Stimulated activated CD8-positive, alpha-beta memory T cell treated with anti-CD3 and anti-CD28 coated beads, Interleukin-7, amount 100 ng/mL, for 1 hour (primary cell): ENCODE results near the gene KCTD2.

Experiments used
- DNase-seq, 2 donors: peaks; one replicate each; pipeline ENCODE4 v3.0.0-alpha.2; 2020; ENCODE audit warnings: low read depth in 2 of 2

KCTD2 gene

GRCh38 chr17:75077072-75077495, 30.1 kb downstream of the KCTD2 start:
- DNase-seq, result no peak

DNA sequence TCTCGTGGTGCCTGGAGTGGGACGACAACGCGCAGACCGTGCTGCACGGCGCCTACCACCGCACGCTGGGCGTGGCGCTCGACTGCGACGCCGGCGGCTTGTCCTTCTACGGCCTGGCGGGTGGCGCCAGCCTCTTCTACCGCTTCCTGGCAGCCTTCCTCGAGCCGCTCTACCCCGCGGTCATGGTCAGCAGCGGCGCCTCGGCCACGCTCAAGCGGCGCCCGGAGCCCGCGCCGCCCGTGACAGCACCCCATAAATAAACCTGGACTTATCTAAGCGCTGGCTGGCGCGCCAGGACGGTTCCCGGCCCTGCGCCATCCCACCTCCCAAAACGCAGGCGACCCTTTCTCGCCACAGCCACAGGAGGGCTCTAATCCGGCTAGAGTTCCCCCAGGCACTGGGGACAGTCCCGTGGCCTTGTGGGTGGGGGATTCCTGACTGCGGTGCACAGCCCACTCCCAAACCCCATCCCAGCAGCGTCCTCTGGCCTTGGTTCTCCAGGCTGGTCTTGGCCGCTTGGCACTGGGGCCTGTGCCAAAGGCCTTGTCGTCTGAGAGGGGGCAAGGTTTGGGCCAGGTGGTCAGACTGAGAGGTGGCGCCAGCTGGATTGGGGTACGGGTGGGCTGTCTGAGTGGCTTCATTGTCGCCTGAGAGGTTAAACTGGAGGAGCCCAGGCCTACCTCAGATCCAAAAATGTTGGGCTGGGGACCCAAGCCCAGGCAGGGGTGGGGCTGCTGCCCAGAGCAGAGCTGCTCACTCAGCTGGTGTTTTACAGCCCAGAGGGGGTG, 30.7 kb downstream of the KCTD2 start:
- peak in 1 of 2 donors; percentile 8 for DNase-seq

GRCh38 chr17:75078284-75079022, 31.4 kb downstream of the KCTD2 start:
- no peak for DNase-seq

DNA sequence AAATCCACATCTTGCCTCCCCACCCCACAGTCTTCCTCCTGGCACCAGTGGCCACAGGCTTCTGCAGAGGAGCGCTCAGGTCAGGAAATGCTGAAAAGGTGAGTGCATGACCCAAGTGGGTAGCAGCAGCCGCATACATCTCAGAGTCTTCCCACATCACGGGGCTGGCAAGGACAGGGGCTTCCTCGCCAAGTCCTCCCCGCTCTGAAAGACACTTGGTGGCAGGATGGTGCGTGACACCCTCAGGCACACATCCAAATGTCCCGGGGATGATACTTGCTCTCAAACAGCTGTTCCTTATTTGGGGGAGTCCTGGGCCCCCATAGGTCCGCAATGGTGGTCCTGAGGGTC, 32.0 kb downstream of the KCTD2 start:
- DNase-seq, result no peak

DNA sequence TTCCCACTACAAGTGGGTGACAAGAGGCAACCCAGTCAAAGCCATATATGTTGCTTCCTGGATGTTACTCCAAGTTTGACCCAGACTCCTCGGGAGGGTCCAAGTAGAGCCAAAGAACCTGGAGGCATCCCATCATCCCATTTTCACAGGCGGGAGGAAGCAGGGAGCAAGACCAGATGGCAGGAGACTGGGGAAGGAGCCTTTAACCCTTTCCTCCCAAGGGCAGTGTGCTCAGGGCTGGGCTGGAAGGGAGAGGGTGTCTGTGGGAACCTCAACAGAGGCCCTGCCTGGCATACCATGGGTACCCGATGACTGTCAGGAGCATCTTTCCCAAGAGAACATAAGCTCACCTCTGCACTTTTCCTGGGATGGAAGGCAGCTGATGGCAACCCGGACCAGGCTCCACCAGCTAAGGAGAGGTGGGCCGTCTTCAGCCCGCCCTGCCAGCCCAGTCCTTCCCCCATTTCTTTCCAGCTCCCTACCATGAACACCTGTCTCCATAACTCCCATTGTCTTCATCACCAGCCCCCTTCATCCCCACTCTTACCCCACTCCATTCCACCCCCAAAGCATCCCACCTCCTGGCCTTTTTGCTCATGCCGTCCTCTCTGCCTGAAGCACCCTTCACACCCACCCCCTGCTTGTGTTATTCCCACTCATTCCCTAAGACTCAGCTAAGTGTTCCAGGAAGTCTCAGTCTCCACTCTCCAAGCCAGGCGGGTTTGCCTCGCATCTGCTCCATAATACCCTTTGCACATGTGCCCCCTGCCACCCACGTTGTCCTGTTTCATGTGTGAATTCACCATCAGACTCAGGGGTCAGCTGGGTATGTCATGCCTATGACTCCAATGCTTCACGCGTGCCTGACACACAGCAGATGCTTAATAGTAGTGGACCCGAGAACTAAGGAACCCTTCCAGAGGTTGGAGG, 34.9 kb downstream of the KCTD2 start:
- no peak for DNase-seq

DNA sequence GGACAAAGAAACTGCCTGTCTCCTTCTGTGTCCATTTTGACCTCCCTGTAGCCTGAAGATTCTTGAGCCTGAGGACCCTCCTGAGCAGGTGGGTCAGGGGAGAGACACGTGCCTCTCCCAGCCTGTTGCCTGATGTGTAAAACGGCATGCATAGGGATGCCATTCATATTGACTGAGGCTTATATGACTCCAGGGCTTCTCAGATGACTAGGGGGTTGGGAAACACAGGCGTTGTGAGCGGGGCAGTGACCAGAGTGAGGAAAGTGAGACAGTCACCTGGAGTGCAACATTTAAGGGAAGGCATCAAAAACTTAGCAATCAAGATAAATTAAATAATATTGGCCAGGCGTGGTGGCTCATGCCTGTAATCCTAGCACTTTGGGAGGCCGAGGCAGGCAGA, 35.7 kb downstream of the KCTD2 start:
- DNase-seq, result no peak

DNA sequence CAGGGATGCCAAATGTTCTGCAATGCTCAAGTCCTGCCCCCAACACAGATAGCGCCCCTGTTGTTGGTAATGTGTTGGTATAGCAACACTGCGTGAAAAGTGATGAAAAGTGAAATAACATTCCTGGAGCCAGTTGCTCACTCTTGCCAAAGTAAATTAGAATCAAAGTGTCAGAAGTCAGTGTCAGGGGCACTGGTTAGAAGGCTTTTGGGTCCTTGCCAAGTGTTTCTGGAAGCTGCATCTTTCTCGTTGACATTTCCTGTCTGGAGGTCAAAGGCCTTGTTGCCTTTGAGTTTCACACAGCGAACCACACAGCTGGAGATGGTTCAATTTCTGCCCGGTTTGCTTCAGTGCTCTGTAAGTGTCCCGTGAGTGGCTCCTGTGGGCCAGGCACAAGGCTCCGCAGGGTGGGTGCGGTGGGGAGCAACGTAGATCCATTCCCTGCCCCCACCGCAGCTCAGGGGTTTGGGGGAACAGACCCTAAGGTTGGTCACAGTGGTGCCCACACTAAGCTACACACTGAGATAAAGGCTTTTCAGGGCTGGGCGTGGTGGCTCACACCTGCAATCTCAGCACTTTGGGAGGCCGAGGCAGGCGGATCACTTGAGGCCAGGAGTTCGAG, 37.1 kb downstream of the KCTD2 start:
- DNase-seq, result no peak

DNA sequence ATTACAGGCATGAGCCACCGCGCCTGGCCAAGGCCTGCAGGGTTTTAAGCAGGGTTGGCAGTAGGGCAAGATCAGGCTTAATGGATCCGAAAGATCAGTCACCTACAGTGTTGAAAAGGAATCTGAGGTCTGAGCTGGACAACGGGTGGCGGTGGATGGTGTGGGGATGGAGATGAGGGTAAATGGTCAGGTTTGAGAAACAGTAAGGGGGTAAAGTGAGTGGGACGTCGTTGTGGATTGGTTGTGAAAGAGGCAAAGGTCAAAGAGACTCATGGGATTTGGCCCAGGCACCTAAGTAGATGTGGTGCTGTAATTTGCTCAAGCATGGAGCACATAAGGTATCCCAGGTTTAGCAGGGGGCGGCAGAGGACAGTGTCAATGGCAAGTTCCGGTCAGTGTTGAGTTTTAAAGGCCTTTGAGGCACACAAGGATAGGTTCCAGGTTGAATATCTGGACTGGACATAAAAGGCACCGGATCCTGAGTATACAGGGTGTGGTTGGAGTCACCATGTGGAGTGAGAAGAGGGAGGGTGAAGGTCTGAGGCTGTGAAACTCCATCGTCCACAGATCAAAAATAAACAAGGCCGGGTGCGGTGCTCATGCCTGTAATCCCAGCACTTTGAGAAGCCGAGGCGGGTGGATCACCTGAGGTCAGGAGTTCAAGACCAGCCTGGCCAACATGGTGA, 39.6 kb downstream of the KCTD2 start:
- DNase-seq, result no peak

DNA sequence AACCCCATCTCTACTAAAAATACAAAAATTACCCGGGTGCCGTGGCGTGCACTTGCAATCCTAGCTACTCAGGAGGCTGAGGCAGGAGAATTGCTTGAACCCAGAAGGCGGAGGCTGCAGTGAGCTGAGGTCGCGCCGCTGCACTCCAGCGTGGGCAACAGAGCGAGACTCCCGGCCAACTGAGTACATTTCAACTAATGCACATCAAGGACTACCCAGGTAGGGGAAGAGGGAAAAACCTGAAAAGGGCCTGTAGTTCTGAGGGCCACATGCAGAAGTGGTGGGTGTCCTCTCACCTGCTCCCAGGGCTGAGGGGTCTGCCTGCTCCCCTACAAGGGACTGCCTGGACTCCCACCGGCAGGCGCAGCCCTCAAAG, 40.1 kb downstream of the KCTD2 start:
- no peak for DNase-seq

GRCh38 chr17:75087558-75088453, 40.8 kb downstream of the KCTD2 start, which contains the start of gene SLC16A5:
SLC16A5 (plus strand) TSS chr17:75087954; CDS start chr17:75093637, 5,683 bp downstream.
- DNase-seq, result no peak

DNA sequence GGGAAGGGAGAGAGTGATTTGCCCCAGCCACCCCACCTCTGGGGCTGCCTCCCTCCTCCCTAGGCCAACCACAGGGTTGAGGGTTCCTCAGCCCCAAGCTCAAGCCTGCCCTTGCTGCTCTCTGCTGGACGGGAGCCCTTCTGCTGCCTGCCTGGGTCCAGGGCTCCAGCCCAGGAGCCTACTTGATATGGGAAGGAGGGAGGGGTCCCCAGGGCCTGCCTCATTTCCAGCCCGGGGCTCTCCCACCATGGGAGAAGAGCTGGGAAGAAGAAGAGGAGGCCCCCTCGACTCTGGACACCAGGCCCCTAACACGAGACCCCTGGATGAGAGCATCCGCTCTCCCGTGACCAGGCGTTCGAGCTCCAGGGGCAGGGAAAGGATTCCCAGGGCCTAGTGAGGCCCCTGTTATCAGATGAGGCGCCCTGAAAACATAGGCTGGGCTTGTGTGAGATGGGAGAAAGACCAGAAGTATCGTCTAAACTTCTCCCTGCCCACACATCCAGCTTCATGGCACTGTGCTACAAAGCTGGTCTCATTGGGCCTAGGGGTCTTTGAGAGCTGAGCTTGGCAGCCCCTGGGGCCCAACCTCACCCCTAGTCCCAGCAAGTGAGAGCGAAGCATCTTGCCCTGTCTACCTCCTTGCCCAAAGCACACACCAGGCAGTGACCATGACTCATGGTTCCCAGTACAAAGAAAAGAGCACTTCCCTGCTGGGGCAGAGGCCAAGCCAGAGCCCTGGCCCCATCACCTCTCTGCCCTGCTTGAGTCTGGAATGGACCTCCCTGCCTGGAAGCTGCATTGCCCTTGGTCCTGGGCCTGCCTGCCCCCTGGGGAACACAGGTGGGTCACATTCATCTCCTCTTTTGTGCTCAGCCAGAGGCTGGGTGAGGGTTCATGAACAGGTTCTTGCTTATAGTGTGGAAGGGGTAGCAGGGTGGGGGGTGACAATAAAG, 41.7 kb downstream of the KCTD2 start:
- DNase-seq, result no peak

- DNase-seq, result no peak
Measured at GRCh38 chr17:75090871-75091854, 44.1 kb downstream of the KCTD2 start.

- DNase-seq, result no peak
Measured at GRCh38 chr17:75091855-75092327, 44.9 kb downstream of the KCTD2 start.

- DNase-seq, result no peak
Measured at GRCh38 chr17:75093548-75094158, 46.6 kb downstream of the KCTD2 start.

- DNase-seq, result no peak
Measured at GRCh38 chr17:75094871-75095399, 47.9 kb downstream of the KCTD2 start.

GRCh38 chr17:75096082-75096625, 49.1 kb downstream of the KCTD2 start:
- no peak for DNase-seq

GRCh38 chr17:75097865-75098264, 50.8 kb downstream of the KCTD2 start:
- no peak for DNase-seq
